Upper lobe of left lung (tissue), 4 donors: Measurements from ENCODE around the gene CDH13.

Source experiments
- CTCF ChIP-seq, 6 experiments: fragments of 450-650 bp in 4 of 6; fragments of 200-600 bp in 2 of 6; sonication (generic) in 2 of 6; IDR thresholded peaks; one replicate each; pipeline ENCODE4 v1.5.1; 2016 to 2019; ENCODE audit warnings: antibody characterized with exemption in 6 of 6
- EP300 ChIP-seq, 4 donors: sonication (generic); formaldehyde crosslinking; IDR thresholded peaks; one replicate each; pipeline ENCODE4 v1.5.1; 2017; ENCODE audit warnings: antibody characterized with exemption in 4 of 4, control low read depth in 2 of 4
- POLR2A ChIP-seq, 4 donors: fragments of 450-650 bp; IDR thresholded peaks; one replicate each; pipeline ENCODE4 v1.5.1; 2016 to 2017; ENCODE audit warnings: antibody characterized with exemption in 4 of 4, mild to moderate bottlenecking in 2 of 4
- POLR2AphosphoS5 ChIP-seq, 2 donors: sonication (generic); formaldehyde crosslinking; IDR thresholded peaks; one replicate each; pipeline ENCODE4 v1.5.1; 2017; ENCODE audit warnings: antibody characterized with exemption in 2 of 2

- TF ChIP-seq POLR2A (IDR thresholded peaks at IDR 0.05) (no peak), CTCF (IDR thresholded peaks at IDR 0.05) (no peak), POLR2AphosphoS5 (IDR thresholded peaks at IDR 0.05) (no peak), EP300 (IDR thresholded peaks at IDR 0.05) (no peak)
Observed at GRCh38 chr16:83629426-83629825, 1002.7 kb downstream of the CDH13 start.
